Loucy (cell line): ENCODE results near the gene CCDC33.

Experiments
- H2AFZ ChIP-seq: fragments of 200-600 bp; sonication (generic); 2 replicates; pipeline ENCODE4 v1.6.0; 2016; ENCODE audit warnings: antibody characterized with exemption, mild to moderate bottlenecking, low read length, moderate library complexity
- H3F3A ChIP-seq: fragments of 200-600 bp; 2 replicates; pipeline ENCODE4 v1.6.0; 2016; ENCODE audit warnings: antibody characterized with exemption, low read depth, mild to moderate bottlenecking
- H3K27me3 ChIP-seq: fragments of 200-600 bp; sonication (generic); 2 replicates; pipeline ENCODE4 v1.6.1; 2014; ENCODE audit warnings: low read length, mild to moderate bottlenecking; ENCODE audit not compliant: insufficient read depth, poor library complexity, severe bottlenecking
- H3K36me3 ChIP-seq: fragments of 200-600 bp; sonication (generic); 2 replicates; pipeline ENCODE4 v1.6.1; 2016; ENCODE audit warnings: low read length; ENCODE audit not compliant: insufficient read depth
- H3K4me1 ChIP-seq: fragments of 200-600 bp; sonication (generic); 2 replicates; pipeline ENCODE4 v1.5.1; 2014; ENCODE audit warnings: low read length, mild to moderate bottlenecking; ENCODE audit not compliant: insufficient read depth, poor library complexity, severe bottlenecking
- H3K4me2 ChIP-seq: fragments of 200-600 bp; sonication (generic); 2 replicates; pipeline ENCODE4 v1.6.0; 2014; ENCODE audit warnings: antibody characterized with exemption, low read length, low read depth, mild to moderate bottlenecking; ENCODE audit not compliant: poor library complexity, severe bottlenecking
- H3K4me3 ChIP-seq: fragments of 200-600 bp; sonication (generic); 2 replicates; pipeline ENCODE4 v1.5.1; 2014; ENCODE audit warnings: low read length, mild to moderate bottlenecking, mixed read lengths; ENCODE audit not compliant: poor library complexity, severe bottlenecking
- H3K79me2 ChIP-seq: fragments of 200-600 bp; sonication (generic); 2 replicates; pipeline ENCODE4 v1.6.1; 2014; ENCODE audit warnings: low read length; ENCODE audit not compliant: insufficient read depth
- H3K9ac ChIP-seq: fragments of 200-600 bp; sonication (generic); 2 replicates; pipeline ENCODE4 v1.6.0; 2014; ENCODE audit warnings: mild to moderate bottlenecking, low read depth, low read length, moderate library complexity; ENCODE audit not compliant: poor library complexity, severe bottlenecking
- H3K9me2 ChIP-seq: fragments of 200-600 bp; sonication (generic); replicated peaks from 2 replicates; pipeline ENCODE4 v1.6.1; 2016; ENCODE audit warnings: low read depth, low read length, mixed read lengths
- H3K9me3 ChIP-seq: fragments of 200-600 bp; sonication (generic); 2 replicates; pipeline ENCODE4 v1.6.1; 2014; ENCODE audit warnings: mild to moderate bottlenecking, antibody characterized with exemption, low read length, low read depth; ENCODE audit not compliant: insufficient read depth
- H4K20me1 ChIP-seq: fragments of 200-600 bp; sonication (generic); 2 replicates; pipeline ENCODE4 v1.6.0; 2014; ENCODE audit warnings: antibody characterized with exemption, low read length, mild to moderate bottlenecking; ENCODE audit not compliant: insufficient read depth, poor library complexity, severe bottlenecking
- CTCF ChIP-seq: fragments of 200-600 bp; sonication (generic); conservative IDR thresholded peaks from 2 replicates; pipeline ENCODE4 v1.5.1; 2014; ENCODE audit warnings: mild to moderate bottlenecking, antibody characterized with exemption, low read length
- EZH2phosphoT487 ChIP-seq: fragments of 200-600 bp; IDR thresholded peaks from 2 replicates; pipeline ENCODE4 v1.6.1; 2018; ENCODE audit warnings: antibody characterized with exemption, mild to moderate bottlenecking, moderate library complexity, borderline replicate concordance

The CCDC33 gene

GRCh38 chr15:74383695-74384565 is 147.8 kb downstream of the CCDC33 start:
- peaks cover 52% of the 10 kb centered on the region for H3K4me1 ChIP-seq

GRCh38 chr15:74384566-74384880 is 148.4 kb downstream of the CCDC33 start:
- no peaks in the 10 kb centered on the region for H3K9me2 ChIP-seq
- H4K20me1 ChIP-seq, result no peaks in the 10 kb centered on the region
- H3K27me3 ChIP-seq, result no peaks in the 10 kb centered on the region
- H3K9ac ChIP-seq, result no peak overlapping the region
- H3K4me2 ChIP-seq, result no peak overlapping the region
- no peak overlapping the region for H2AFZ ChIP-seq
- peaks cover 56% of the 10 kb centered on the region for H3K4me1 ChIP-seq
- TF ChIP-seq CTCF (no peak), EZH2phosphoT487 (no peak)
- no peaks in the 10 kb centered on the region for H3K36me3 ChIP-seq
- no peak overlapping the region for H3K4me3 ChIP-seq
- no peaks in the 10 kb centered on the region for H3K9me3 ChIP-seq
- no peaks in the 10 kb centered on the region for H3K79me2 ChIP-seq
- H3F3A ChIP-seq, result no peaks in the 10 kb centered on the region; the same call in 1 of the 2 replicates

More at GRCh38 chr15:74383695-74384565, 147.8 kb downstream of the CCDC33 start:
- Histone ChIP-seq H2AFZ (no peak overlapping the region; the same call in 1 of the 2 replicates), H3K36me3 (no peaks in the 10 kb centered on the region), H3K79me2 (no peaks in the 10 kb centered on the region), H3K9me3 (no peaks in the 10 kb centered on the region), H4K20me1 (no peaks in the 10 kb centered on the region), H3F3A (no peaks in the 10 kb centered on the region; the same call in 1 of the 2 replicates), H3K9ac (no peak overlapping the region), H3K9me2 (no peaks in the 10 kb centered on the region), H3K4me3 (no peak overlapping the region), H3K4me2 (no peak overlapping the region), H3K27me3 (no peaks in the 10 kb centered on the region)
- TF ChIP-seq CTCF, result 0 out of 2 replicates have a peak, but pooled peaks have one; percentile 18
- no peak for TF ChIP-seq EZH2phosphoT487

DNA sequence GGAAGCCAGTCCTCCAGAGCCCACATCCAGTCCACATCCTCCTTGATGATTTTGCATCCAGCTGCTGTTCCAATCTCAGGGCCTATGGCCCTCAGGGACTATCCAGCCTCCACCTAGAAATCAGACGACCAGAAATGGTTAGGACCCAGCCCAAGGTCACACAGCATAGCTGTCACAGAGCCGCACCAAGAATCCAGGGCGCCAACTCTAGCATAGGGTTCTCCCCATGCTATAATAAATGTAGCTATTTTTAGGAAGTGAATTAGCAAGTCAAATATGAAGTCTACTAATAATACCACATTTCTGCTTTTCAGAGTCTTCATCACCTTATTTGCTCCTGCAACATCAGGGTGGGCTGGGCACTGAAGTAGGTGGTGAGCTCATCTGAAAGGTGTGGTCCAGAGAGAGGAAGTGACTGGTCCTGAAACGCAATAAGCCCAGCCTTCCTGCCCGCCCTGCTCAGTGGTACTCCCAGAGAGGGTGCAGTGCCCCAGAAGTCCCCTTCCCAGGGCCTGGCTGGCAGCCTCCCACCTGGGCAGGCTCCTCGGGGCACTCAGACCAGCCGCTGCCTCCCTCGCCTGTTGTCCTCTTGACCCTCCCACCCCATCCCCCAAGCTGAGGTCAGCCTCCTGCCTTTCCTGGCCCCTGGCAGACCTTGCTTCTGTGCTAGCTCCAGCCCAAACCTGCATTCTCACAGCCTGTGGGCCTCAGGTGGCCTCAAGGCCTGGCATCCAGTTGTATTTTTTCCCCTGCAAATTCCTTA is 148.9 kb downstream of the CCDC33 start:
- peaks cover 62% of the 10 kb centered on the region for H3K4me1 ChIP-seq
- H3K4me3 ChIP-seq, result no peak overlapping the region
- no peak overlapping the region for H2AFZ ChIP-seq
- no peaks in the 10 kb centered on the region for H3K79me2 ChIP-seq
- TF ChIP-seq EZH2phosphoT487 (no peak), CTCF (no peak)
- H3K9me3 ChIP-seq, result no peaks in the 10 kb centered on the region
- H3F3A ChIP-seq, result no peaks in the 10 kb centered on the region; the same call in 1 of the 2 replicates
- no peaks in the 10 kb centered on the region for H4K20me1 ChIP-seq
- no peaks in the 10 kb centered on the region for H3K36me3 ChIP-seq
- no peaks in the 10 kb centered on the region for H3K9me2 ChIP-seq
- peak overlapping the region; percentile 0 for H3K4me2 ChIP-seq
- no peaks in the 10 kb centered on the region for H3K27me3 ChIP-seq
- peak overlapping the region; percentile 29 for H3K9ac ChIP-seq
